Retinal pigment epithelial cell (primary cell): ENCODE measurements around the gene RAB9A.

Experiments used
- DNase-seq: peaks from one replicate; pipeline ENCODE4 v3.0.0-alpha.2; 2010; ENCODE audit warnings: low read depth
- H3K4me3 ChIP-seq: 2 replicates; pipeline ENCODE4 v1.5.1; 2011; ENCODE audit warnings: mild to moderate bottlenecking, low read length, control low read depth, moderate library complexity
- CTCF ChIP-seq: conservative IDR thresholded peaks from 2 replicates; pipeline ENCODE4 v1.5.1; 2011; ENCODE audit warnings: low read depth, low read length, control low read depth, inconsistent platforms

RAB9A gene

GRCh38 chrX:13699183-13699826 lies 10.4 kb downstream of the RAB9A start:
- TF ChIP-seq CTCF, result no peak
- no peak for DNase-seq
- no peak overlapping the region for H3K4me3 ChIP-seq

GRCh38 chrX:13700380-13700779 lies 11.5 kb downstream of the RAB9A start:
- no peak for DNase-seq
- H3K4me3 ChIP-seq, result no peak overlapping the region
- TF ChIP-seq CTCF, result no peak

- no peak for TF ChIP-seq CTCF
- DNase-seq, result no peak
- H3K4me3 ChIP-seq, result no peak overlapping the region
Measured at GRCh38 chrX:13702111-13702789, 13.3 kb downstream of the RAB9A start.

GRCh38 chrX:13703135-13703534 lies 14.2 kb downstream of the RAB9A start:
- no peak for DNase-seq
- TF ChIP-seq CTCF, result no peak
- no peak overlapping the region for H3K4me3 ChIP-seq

GRCh38 chrX:13703589-13703988 lies 14.7 kb downstream of the RAB9A start:
- no peak for DNase-seq
- TF ChIP-seq CTCF, result no peak
- H3K4me3 ChIP-seq, result no peak overlapping the region

GRCh38 chrX:13711141-13711540 lies 22.2 kb downstream of the RAB9A start:
- TF ChIP-seq CTCF, result no peak
- H3K4me3 ChIP-seq, result no peak overlapping the region
- no peak for DNase-seq

GRCh38 chrX:13716455-13716854 lies 27.5 kb downstream of the RAB9A start:
- no peak overlapping the region for H3K4me3 ChIP-seq
- DNase-seq, result no peak
- no peak for TF ChIP-seq CTCF
